Kidney (tissue), 14 donors: ENCODE results near the gene C1QTNF9. TPM values are rescaled to one million over a fixed set of nuclear protein-coding genes. Genes with fewer than 3 reads are reported as not detected.

Experiments used
- DNase-seq, 5 donors: peaks; one replicate each; pipeline ENCODE4 v3.0.0-alpha.2; 2013 to 2020
- FAIRE-seq: peaks from 2 replicates; lab custom pipeline; 2012; peaks lifted over from hg19 to GRCh38; lab: Jason Lieb, UNC
- H3K27ac ChIP-seq, 2 donors: one replicate each; pipeline ENCODE4 v1.7.0; 2013; ENCODE audit warnings: low read depth in 2 of 2, low read length in 2 of 2, inconsistent platforms in 1 of 2
- H3K27me3 ChIP-seq: one replicate; pipeline ENCODE4 v1.7.1; 2013; ENCODE audit warnings: low read length, inconsistent platforms; ENCODE audit not compliant: control insufficient read depth, insufficient read depth
- H3K36me3 ChIP-seq, 3 donors: one replicate each; pipeline versions ENCODE4 v1.7.0 to v1.7.1; 2013; ENCODE audit warnings: low read length in 3 of 3, control low read depth in 1 of 3, inconsistent platforms in 1 of 3; ENCODE audit not compliant: insufficient read depth in 3 of 3, control insufficient read depth in 2 of 3
- H3K4me1 ChIP-seq, 3 donors: one replicate each; pipeline versions ENCODE4 v1.7.0 to v1.7.1; 2013; ENCODE audit warnings: low read length in 3 of 3, inconsistent platforms in 1 of 3, low read depth in 1 of 3; ENCODE audit not compliant: control insufficient read depth in 2 of 3, insufficient read depth in 2 of 3
- H3K4me3 ChIP-seq, 3 donors: one replicate each; pipeline versions ENCODE4 v1.7.0 to v1.8.1; 2013; ENCODE audit warnings: low read length in 3 of 3, control low read depth in 1 of 3, inconsistent platforms in 1 of 3
- H3K9ac ChIP-seq, 3 donors: one replicate each; pipeline versions ENCODE4 v1.7.0 to v1.7.1; 2013; ENCODE audit warnings: low read length in 3 of 3, control low read depth in 1 of 3, inconsistent platforms in 1 of 3
- H3K9me3 ChIP-seq, 3 donors: one replicate each; pipeline versions ENCODE4 v1.7.0 to v1.7.1; 2013; ENCODE audit warnings: low read length in 3 of 3, control low read depth in 1 of 3, inconsistent platforms in 1 of 3; ENCODE audit not compliant: control insufficient read depth in 2 of 3, insufficient read depth in 1 of 3
- CTCF ChIP-seq: IDR thresholded peaks from 3 replicates; pipeline ENCODE4 v1.5.1; 2012; ENCODE audit warnings: mild to moderate bottlenecking, moderate library complexity, borderline replicate concordance; ENCODE audit not compliant: insufficient read depth; ENCODE audit errors: extremely low read depth
- intact Hi-C: fragments of 100-400 bp; cut with DNase I; formaldehyde crosslinking; loops from one replicate; pipeline ENCODE4 v1.11.1; 2022
- polyA plus RNA-seq: library from polyadenylated mRNA; stranded (reverse); fragments of 350-450 nt; fragmentation: Illumina TruSeq; extraction: RNeasy Lipid Tissue Mini Kit (QIAGEN cat#74804); gene quantifications from one replicate; pipeline ENCODE4 v1.2.3, GENCODE V29; 2014; ENCODE audit warnings: low read depth, low replicate concordance; ENCODE audit not compliant: insufficient read depth
- total RNA-seq: library from RNA; stranded (reverse); fragmentation: NEBNext Ultra II Directional; extraction: Animal tissue kit (Norgen Biotek cat#: 25700); gene quantifications from one replicate; pipeline ENCODE4 v1.2.1, GENCODE V29; 2021
- donor health status: control.
- donor health status: control.
- donor health status: control.
- donor health status: control.
- donor health status: control.
- donor health status: DM: yes; HTN: yes; CAD: no.
- donor health status: Normal renal cell carcinoma (clear cell type).

The C1QTNF9 gene
- total and polyA plus RNA-seq, 2 donors from 2014 or later: 0.25 TPM; not detected in 1

- intact Hi-C loops: no loop called here
- Histone ChIP-seq H3K27ac (no peak overlapping the region), H3K4me1 (no peaks in the 10 kb centered on the region), H3K36me3 (peaks cover 0 to 35% (median 15%) of the 10 kb centered on the region in 3 donors), H3K4me3 (no peak overlapping the region), H3K9me3 (no peaks in the 10 kb centered on the region), H3K27me3 (no peaks in the 10 kb centered on the region), H3K9ac (no peak overlapping the region)
- TF ChIP-seq CTCF: no peak
- peak; percentile 37 for FAIRE-seq
- DNase-seq: no peak
Measured at GRCh38 chr13:24306632-24307031, 2.7 kb upstream of the C1QTNF9 start.

GRCh38 chr13:24307211-24308067 lies 1.9 kb upstream of the C1QTNF9 start:
- Histone ChIP-seq H3K9me3 (no peaks in the 10 kb centered on the region), H3K4me1 (no peaks in the 10 kb centered on the region), H3K4me3 (no peak overlapping the region), H3K27me3 (no peaks in the 10 kb centered on the region), H3K36me3 (peaks cover 0 to 35% (median 13%) of the 10 kb centered on the region in 3 donors), H3K27ac (no peak overlapping the region), H3K9ac (no peak overlapping the region)
- FAIRE-seq (no peak), DNase-seq (no peak)
- intact Hi-C loops: no loop called here
- TF ChIP-seq CTCF: no peak

GRCh38 chr13:24308068-24308445 lies 1.3 kb upstream of the C1QTNF9 start:
- no peak for TF ChIP-seq CTCF
- no peak overlapping the region for H3K9ac ChIP-seq
- DNase-seq: no peak
- no peaks in the 10 kb centered on the region for H3K4me1 ChIP-seq
- H3K27me3 ChIP-seq: no peaks in the 10 kb centered on the region
- no peak overlapping the region for H3K4me3 ChIP-seq
- H3K27ac ChIP-seq: no peak overlapping the region
- no peak for FAIRE-seq
- H3K36me3 ChIP-seq: peaks cover 0 to 29% (median 7%) of the 10 kb centered on the region in 3 donors
- intact Hi-C loops: no loop called here
- H3K9me3 ChIP-seq: no peaks in the 10 kb centered on the region
